WTC11 (cell line): Measurements from ENCODE around the gene FBXO40.

ENCODE experiments used
- IRF2 ChIP-seq: sonication (generic); formaldehyde crosslinking; IDR thresholded peaks from 2 replicates; pipeline ENCODE4 v1.8.0; 2022; ENCODE audit warnings: low read depth, missing genetic modification reagents, borderline replicate concordance
- MXD4 ChIP-seq: fragments of 250-450 bp; sonication (Bioruptor Pico); IDR thresholded peaks from 2 replicates; pipeline ENCODE4 v1.8.0; 2021; ENCODE audit warnings: mild to moderate bottlenecking, moderate library complexity, borderline replicate concordance
- RORB ChIP-seq: fragments of 250-450 bp; sonication (Bioruptor Pico); IDR thresholded peaks from 2 replicates; pipeline ENCODE4 v1.9.0; 2021; ENCODE audit warnings: mild to moderate bottlenecking
- ZNF396 ChIP-seq: fragments of 250-450 bp; sonication (Bioruptor Pico); IDR thresholded peaks from 2 replicates; pipeline ENCODE4 v1.8.0; 2021; ENCODE audit warnings: mild to moderate bottlenecking, moderate library complexity, borderline replicate concordance
- TF ChIP-seq, protein P1 (sequence below): sonication (generic); formaldehyde crosslinking; IDR thresholded peaks from 2 replicates; pipeline ENCODE4 v1.8.0; 2022; ENCODE audit warnings: mild to moderate bottlenecking, missing genetic modification reagents
- TF ChIP-seq, protein P2 (sequence below): fragments of 200-600 bp; IDR thresholded peaks from 2 replicates; pipeline ENCODE4 v1.8.0; 2022; ENCODE audit warnings: antibody characterized with exemption
- TF ChIP-seq, protein P3 (sequence below): sonication (generic); formaldehyde crosslinking; IDR thresholded peaks from 2 replicates; pipeline ENCODE4 v1.8.1; 2022; ENCODE audit warnings: mild to moderate bottlenecking, missing genetic modification reagents, moderate library complexity, borderline replicate concordance
- TF ChIP-seq, protein P4 (sequence below): sonication (generic); formaldehyde crosslinking; IDR thresholded peaks from 2 replicates; pipeline ENCODE4 v1.8.0; 2022; ENCODE audit warnings: mild to moderate bottlenecking, missing genetic modification reagents

DNA sequence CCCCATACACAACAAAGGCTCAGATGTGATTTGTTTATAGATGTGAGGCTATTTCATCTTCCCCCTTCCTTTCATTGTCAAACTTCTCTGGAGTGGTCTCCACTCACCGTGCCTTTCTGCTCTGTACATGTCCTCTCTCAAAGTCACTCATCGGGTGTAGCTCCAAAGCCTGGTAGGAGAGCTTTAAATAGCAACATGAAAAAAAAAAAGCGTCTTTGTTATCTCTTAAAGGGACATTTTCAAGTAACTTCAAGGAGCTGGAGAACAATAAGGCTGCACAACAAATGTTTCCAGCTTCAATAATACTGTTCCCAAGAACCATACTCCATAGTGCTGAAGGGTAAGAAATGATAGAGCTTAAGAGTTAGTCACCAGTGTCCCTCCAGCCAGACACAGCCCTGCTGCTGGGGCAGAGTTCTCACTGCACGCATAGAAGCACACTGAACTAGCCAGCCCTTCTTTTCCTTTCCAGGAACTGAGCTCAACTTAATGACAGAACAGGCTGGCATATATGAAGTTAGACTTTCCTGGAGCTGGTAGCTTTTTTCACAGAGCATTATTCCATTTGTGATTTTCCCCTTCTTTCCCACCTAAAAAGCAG lies 8.1 kb downstream of the FBXO40 start:
- TF ChIP-seq, protein P1, sequence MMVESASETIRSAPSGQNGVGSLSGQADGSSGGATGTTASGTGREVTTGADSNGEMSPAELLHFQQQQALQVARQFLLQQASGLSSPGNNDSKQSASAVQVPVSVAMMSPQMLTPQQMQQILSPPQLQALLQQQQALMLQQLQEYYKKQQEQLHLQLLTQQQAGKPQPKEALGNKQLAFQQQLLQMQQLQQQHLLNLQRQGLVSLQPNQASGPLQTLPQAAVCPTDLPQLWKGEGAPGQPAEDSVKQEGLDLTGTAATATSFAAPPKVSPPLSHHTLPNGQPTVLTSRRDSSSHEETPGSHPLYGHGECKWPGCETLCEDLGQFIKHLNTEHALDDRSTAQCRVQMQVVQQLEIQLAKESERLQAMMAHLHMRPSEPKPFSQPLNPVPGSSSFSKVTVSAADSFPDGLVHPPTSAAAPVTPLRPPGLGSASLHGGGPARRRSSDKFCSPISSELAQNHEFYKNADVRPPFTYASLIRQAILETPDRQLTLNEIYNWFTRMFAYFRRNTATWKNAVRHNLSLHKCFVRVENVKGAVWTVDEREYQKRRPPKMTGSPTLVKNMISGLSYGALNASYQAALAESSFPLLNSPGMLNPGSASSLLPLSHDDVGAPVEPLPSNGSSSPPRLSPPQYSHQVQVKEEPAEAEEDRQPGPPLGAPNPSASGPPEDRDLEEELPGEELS (CRISPR knock-in tag): no peak
- TF ChIP-seq, protein P2, sequence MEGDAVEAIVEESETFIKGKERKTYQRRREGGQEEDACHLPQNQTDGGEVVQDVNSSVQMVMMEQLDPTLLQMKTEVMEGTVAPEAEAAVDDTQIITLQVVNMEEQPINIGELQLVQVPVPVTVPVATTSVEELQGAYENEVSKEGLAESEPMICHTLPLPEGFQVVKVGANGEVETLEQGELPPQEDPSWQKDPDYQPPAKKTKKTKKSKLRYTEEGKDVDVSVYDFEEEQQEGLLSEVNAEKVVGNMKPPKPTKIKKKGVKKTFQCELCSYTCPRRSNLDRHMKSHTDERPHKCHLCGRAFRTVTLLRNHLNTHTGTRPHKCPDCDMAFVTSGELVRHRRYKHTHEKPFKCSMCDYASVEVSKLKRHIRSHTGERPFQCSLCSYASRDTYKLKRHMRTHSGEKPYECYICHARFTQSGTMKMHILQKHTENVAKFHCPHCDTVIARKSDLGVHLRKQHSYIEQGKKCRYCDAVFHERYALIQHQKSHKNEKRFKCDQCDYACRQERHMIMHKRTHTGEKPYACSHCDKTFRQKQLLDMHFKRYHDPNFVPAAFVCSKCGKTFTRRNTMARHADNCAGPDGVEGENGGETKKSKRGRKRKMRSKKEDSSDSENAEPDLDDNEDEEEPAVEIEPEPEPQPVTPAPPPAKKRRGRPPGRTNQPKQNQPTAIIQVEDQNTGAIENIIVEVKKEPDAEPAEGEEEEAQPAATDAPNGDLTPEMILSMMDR: no peak
- TF ChIP-seq, protein P3, sequence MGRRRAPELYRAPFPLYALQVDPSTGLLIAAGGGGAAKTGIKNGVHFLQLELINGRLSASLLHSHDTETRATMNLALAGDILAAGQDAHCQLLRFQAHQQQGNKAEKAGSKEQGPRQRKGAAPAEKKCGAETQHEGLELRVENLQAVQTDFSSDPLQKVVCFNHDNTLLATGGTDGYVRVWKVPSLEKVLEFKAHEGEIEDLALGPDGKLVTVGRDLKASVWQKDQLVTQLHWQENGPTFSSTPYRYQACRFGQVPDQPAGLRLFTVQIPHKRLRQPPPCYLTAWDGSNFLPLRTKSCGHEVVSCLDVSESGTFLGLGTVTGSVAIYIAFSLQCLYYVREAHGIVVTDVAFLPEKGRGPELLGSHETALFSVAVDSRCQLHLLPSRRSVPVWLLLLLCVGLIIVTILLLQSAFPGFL: no peak
- TF ChIP-seq MXD4 (CRISPR knock-in tag) (no peak), RORB (no peak), IRF2 (no peak), ZNF396 (CRISPR knock-in tag) (no peak)
- TF ChIP-seq, protein P4, sequence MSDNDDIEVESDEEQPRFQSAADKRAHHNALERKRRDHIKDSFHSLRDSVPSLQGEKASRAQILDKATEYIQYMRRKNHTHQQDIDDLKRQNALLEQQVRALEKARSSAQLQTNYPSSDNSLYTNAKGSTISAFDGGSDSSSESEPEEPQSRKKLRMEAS: no peak
